Measurements from ENCODE around the gene GALNT6. TPM values are rescaled to one million over a fixed set of nuclear protein-coding genes. Genes with fewer than 3 reads are reported as not detected.
A peak's percentile ranks its signal among the peaks of the same experiment; 100 is the strongest.

The GALNT6 gene
- total RNA-seq, 1 donor from 2014 or later: 17.2 TPM

GRCh38 chr12:51399891-51400290 lies 8.7 kb upstream of the GALNT6 start:
- no peak for TF ChIP-seq CTCF (conservative IDR thresholded peaks at IDR 0.05)
- Mint-ChIP-seq H3K27ac (no peak overlapping the region), H3K4me1 (ENCODE audit: unreplicated experiment) (no peaks in the 10 kb centered on the region), H3K36me3 (no peaks in the 10 kb centered on the region), H3K4me3 (no peak overlapping the region), H3K27me3 (peaks cover 13% of the 10 kb centered on the region), H3K9me3 (no peaks in the 10 kb centered on the region)
- no peak for DNase-seq (ENCODE audit: extremely low spot score, unreplicated experiment)

- no peak overlapping the region for H3K27ac Mint-ChIP-seq
- no peak overlapping the region for H3K4me3 Mint-ChIP-seq
- H3K9me3 Mint-ChIP-seq: no peaks in the 10 kb centered on the region
- no peaks in the 10 kb centered on the region for H3K4me1 Mint-ChIP-seq (ENCODE audit: unreplicated experiment)
- no peak for TF ChIP-seq CTCF (conservative IDR thresholded peaks at IDR 0.05)
- peaks cover 24% of the 10 kb centered on the region for H3K27me3 Mint-ChIP-seq
- H3K36me3 Mint-ChIP-seq: no peaks in the 10 kb centered on the region
- DNase-seq (ENCODE audit: extremely low spot score, unreplicated experiment): no peak
These were observed 6.5 kb upstream of the GALNT6 start for GRCh38 chr12:51397670-51398069.

GRCh38 chr12:51395283-51396230 lies 4.4 kb upstream of the GALNT6 start:
- peak overlapping the region; percentile 43 for H3K4me3 Mint-ChIP-seq
- no peaks in the 10 kb centered on the region for H3K4me1 Mint-ChIP-seq (ENCODE audit: unreplicated experiment)
- TF ChIP-seq CTCF (conservative IDR thresholded peaks at IDR 0.05): no peak
- H3K9me3 Mint-ChIP-seq: no peaks in the 10 kb centered on the region
- DNase-seq (ENCODE audit: extremely low spot score, unreplicated experiment): no peak
- peaks cover 39% of the 10 kb centered on the region for H3K27me3 Mint-ChIP-seq
- H3K27ac Mint-ChIP-seq: no peak overlapping the region
- H3K36me3 Mint-ChIP-seq: no peaks in the 10 kb centered on the region

- H3K36me3 Mint-ChIP-seq: no peaks in the 10 kb centered on the region
- H3K4me1 Mint-ChIP-seq (ENCODE audit: unreplicated experiment): peaks cover 3% of the 10 kb centered on the region
- H3K4me3 Mint-ChIP-seq: peak overlapping the region; percentile 86
- peak overlapping the region; percentile 89 for H3K27ac Mint-ChIP-seq
- no peak for DNase-seq (ENCODE audit: extremely low spot score, unreplicated experiment)
- TF ChIP-seq CTCF (conservative IDR thresholded peaks at IDR 0.05): no peak
- H3K27me3 Mint-ChIP-seq: peaks cover 43% of the 10 kb centered on the region
- H3K9me3 Mint-ChIP-seq: no peaks in the 10 kb centered on the region
These were observed 2.7 kb upstream of the GALNT6 start for GRCh38 chr12:51393676-51394545.

GRCh38 chr12:51392556-51393237 lies 1.5 kb upstream of the GALNT6 start:
- no peak for DNase-seq (ENCODE audit: extremely low spot score, unreplicated experiment)
- Mint-ChIP-seq H3K36me3 (no peaks in the 10 kb centered on the region), H3K4me3 (peak overlapping the region; percentile 86), H3K9me3 (no peaks in the 10 kb centered on the region), H3K4me1 (ENCODE audit: unreplicated experiment) (peaks cover 15% of the 10 kb centered on the region), H3K27ac (peak overlapping the region; percentile 89), H3K27me3 (peaks cover 40% of the 10 kb centered on the region)
- peak; percentile 51 for TF ChIP-seq CTCF (conservative IDR thresholded peaks at IDR 0.05)

Data from type B pancreatic cell (in vitro differentiated cells).